HepG2 (cell line): ENCODE measurements around the gene TMEM135. TPM values are rescaled to one million over a fixed set of nuclear protein-coding genes. Genes with fewer than 3 reads are reported as not detected.

ENCODE experiments used
- ATAC-seq: fragments of 200-7000 bp; cut with Tn5 transposase; 3 replicates; pipeline ENCODE4 v1.9.1; 2020; ENCODE audit warnings: mild to moderate bottlenecking, moderate library complexity
- BruUV-seq: library from RNA; stranded (reverse); fragments of 400-500 nt; replicated peaks from 2 replicates; lab custom pipeline; 2021; lab: Mats Ljungman, UMichigan
- CTCF ChIA-PET: fragments of 300-600 bp; formaldehyde crosslinking; extraction: SDS; loops from one replicate; lab custom pipeline; 2021; ENCODE audit warnings: low total read pairs, inconsistent platforms, low intra/inter-chr PET ratio; lab: Yijun Ruan, JAX
- POLR2A ChIA-PET: fragments of 350-600 bp; sonication (Branson Sonifier 250); formaldehyde crosslinking; loops from one replicate; lab custom pipeline; 2020; ENCODE audit warnings: antibody characterized with exemption, inconsistent platforms; lab: Yijun Ruan, JAX
- DNase-seq: peaks from one replicate; pipeline ENCODE4 v3.0.0-alpha.2; 2015; ENCODE audit warnings: low spot score
- FAIRE-seq: peaks from 3 replicates; lab custom pipeline; 2011; peaks lifted over from hg19 to GRCh38; lab: Jason Lieb, UNC
- H2AFZ ChIP-seq: one replicate; pipeline ENCODE4 v1.6.1; 2011; ENCODE audit warnings: low read length, inconsistent platforms
- H3K27ac ChIP-seq: fragments of 300-600 bp; 3 replicates; pipeline ENCODE4 v1.8.0; 2011; ENCODE audit warnings: mixed run types, mild to moderate bottlenecking, mixed read lengths, low read length, inconsistent platforms; ENCODE audit not compliant: insufficient read depth; ENCODE audit errors: extremely low read length
- H3K27me3 ChIP-seq, 2 experiments: fragments of 200-600 bp in 1 of 2; 2 replicates in 1 of 2; 3 replicates in 1 of 2; pipeline versions ENCODE4 v1.6.0 to v1.8.0; 2011; ENCODE audit warnings: low read length in 2 of 2, mild to moderate bottlenecking in 2 of 2, moderate library complexity in 2 of 2, inconsistent platforms in 1 of 2; ENCODE audit not compliant: insufficient read depth in 2 of 2, control insufficient read depth in 1 of 2
- H3K36me3 ChIP-seq, 2 experiments: fragments of 200-600 bp in 1 of 2; replicated peaks in 1 of 2; 2 replicates in 1 of 2; 3 replicates in 1 of 2; pipeline versions ENCODE4 v1.5.1 to v1.8.0; 2011; ENCODE audit warnings: low read length in 2 of 2, inconsistent platforms in 1 of 2; ENCODE audit not compliant: insufficient read depth in 2 of 2, control insufficient read depth in 1 of 2
- H3K4me1 ChIP-seq: 2 replicates; pipeline ENCODE4 v1.5.1; 2012; ENCODE audit warnings: low read length, inconsistent platforms; ENCODE audit not compliant: insufficient read depth
- H3K4me2 ChIP-seq: 2 replicates; pipeline ENCODE4 v1.6.0; 2011; ENCODE audit warnings: low read depth, low read length, inconsistent platforms
- H3K4me3 ChIP-seq, 3 experiments: fragments of 200-600 bp in 1 of 3; sonication (generic), shearing (Covaris generic) in 1 of 3; replicated peaks in 1 of 3; 2 replicates each; pipeline ENCODE4 v1.5.1; 2011 to 2016; ENCODE audit warnings: low read length in 3 of 3, inconsistent platforms in 2 of 3, low read depth in 2 of 3, mild to moderate bottlenecking in 2 of 3, control low read depth in 1 of 3, mixed read lengths in 1 of 3; ENCODE audit not compliant: insufficient read depth in 1 of 3
- H3K79me2 ChIP-seq: one replicate; pipeline ENCODE4 v1.6.1; 2011; ENCODE audit warnings: low read length, inconsistent platforms; ENCODE audit not compliant: insufficient read depth
- H3K9ac ChIP-seq: 2 replicates; pipeline ENCODE4 v1.6.0; 2011; ENCODE audit warnings: mild to moderate bottlenecking, low read depth, low read length, inconsistent platforms; ENCODE audit not compliant: insufficient read depth
- H3K9me3 ChIP-seq: 2 replicates; pipeline ENCODE4 v1.5.1; 2012; ENCODE audit warnings: mild to moderate bottlenecking, low read length
- H4K20me1 ChIP-seq: 2 replicates; pipeline ENCODE4 v1.6.0; 2011; ENCODE audit warnings: inconsistent platforms, mild to moderate bottlenecking, low read length, moderate library complexity; ENCODE audit not compliant: insufficient read depth
- ARNT ChIP-seq: fragments of 450-650 bp; IDR thresholded peaks from 2 replicates; pipeline ENCODE4 v1.6.1; 2017
- IRF2 ChIP-seq: IDR thresholded peaks from 2 replicates; pipeline ENCODE4 v1.6.1; 2018; ENCODE audit warnings: missing genetic modification reagents, missing compliant biosample characterization
- SOX5 ChIP-seq: IDR thresholded peaks from 2 replicates; pipeline ENCODE4 v1.6.1; 2016; ENCODE audit warnings: borderline replicate concordance
- ZC3H4 ChIP-seq: sonication (generic); formaldehyde crosslinking; IDR thresholded peaks from 2 replicates; pipeline ENCODE4 v1.4.0; 2020; ENCODE audit warnings: missing genetic modification reagents, borderline replicate concordance
- ZNF138 ChIP-seq: sonication (generic); formaldehyde crosslinking; IDR thresholded peaks from 2 replicates; pipeline ENCODE4 v1.5.0; 2020; ENCODE audit warnings: mild to moderate bottlenecking, low read depth, missing genetic modification reagents
- ZNF382 ChIP-seq: sonication (generic); formaldehyde crosslinking; IDR thresholded peaks from 2 replicates; pipeline ENCODE4 v1.5.0; 2020; ENCODE audit warnings: missing genetic modification reagents, mild to moderate bottlenecking, borderline replicate concordance
- ZNF775 ChIP-seq: sonication (generic); formaldehyde crosslinking; IDR thresholded peaks from 2 replicates; pipeline ENCODE4 v1.4.0; 2020; ENCODE audit warnings: missing genetic modification reagents, mild to moderate bottlenecking, moderate library complexity, borderline replicate concordance
- ZSCAN29 ChIP-seq: sonication (generic); formaldehyde crosslinking; conservative IDR thresholded peaks from 2 replicates; pipeline ENCODE4 v1.4.0; 2020; ENCODE audit warnings: mild to moderate bottlenecking, missing genetic modification reagents
- WGBS: methylation state at CpG from one replicate; pipeline ENCODE4 v1.1.6; 2017; ENCODE audit warnings: low lambda C conversion rate; 5-methylcytosine and 5-hydroxymethylcytosine counted together
- in situ Hi-C: cut with HindIII; loops from 2 replicates; pipeline ENCODE4 v1.10.0; 2017; ENCODE audit warnings: low pct_unique_long_range_greater_than_20kb; ENCODE audit not compliant: extremely low pct_ligation_motif_present
- intact Hi-C: fragments of 100-400 bp; cut with micrococcal nuclease; formaldehyde crosslinking; loops from one replicate; pipeline ENCODE4 v1.10.0; 2022; ENCODE audit not compliant: unreplicated experiment
- polyA plus RNA-seq, 8 experiments: library from polyadenylated mRNA; depleted of rRNA in 3 of 8; stranded (reverse) in 7 of 8; unstranded in 1 of 8; fragments of >200 nt; fragmentation: Illumina TruSeq in 4 of 8; extraction: Trizol in 4 of 8; gene quantifications; 2 replicates each; pipeline versions ENCODE4 v1.2.1 to v1.2.3, GENCODE V29; 2011 to 2016; ENCODE audit warnings: low read depth in 4 of 8, missing spikeins in 1 of 8, mixed read lengths in 1 of 8; ENCODE audit not compliant: insufficient read depth in 1 of 8
- total RNA-seq, 5 experiments: library from RNA; depleted of rRNA; stranded (reverse); fragments of >200 nt; fragmentation: Illumina TruSeq; extraction: Trizol; gene quantifications; 2 replicates each; pipeline ENCODE4 v1.2.3, GENCODE V29; 2016; ENCODE audit warnings: low read depth in 1 of 5
- TF ChIP-seq, protein P1 (sequence below): sonication (generic); formaldehyde crosslinking; IDR thresholded peaks from 2 replicates; pipeline ENCODE4 v1.5.1; 2020; ENCODE audit warnings: mild to moderate bottlenecking, missing genetic modification reagents, borderline replicate concordance
- TF ChIP-seq, protein P2 (sequence below): sonication (generic); formaldehyde crosslinking; IDR thresholded peaks from 2 replicates; pipeline ENCODE4 v1.4.0; 2020; ENCODE audit warnings: missing genetic modification reagents
- TF ChIP-seq, protein P3 (sequence below): sonication (generic); formaldehyde crosslinking; IDR thresholded peaks from 2 replicates; pipeline ENCODE4 v1.5.0; 2020; ENCODE audit warnings: missing genetic modification reagents, mild to moderate bottlenecking, borderline replicate concordance
- TF ChIP-seq, protein P4 (sequence below): sonication (generic); formaldehyde crosslinking; IDR thresholded peaks from 2 replicates; pipeline ENCODE4 v1.5.1; 2020; ENCODE audit warnings: mild to moderate bottlenecking, missing genetic modification reagents, borderline replicate concordance

TMEM135 gene
- total and polyA plus RNA-seq, 2 of the 13 experiments (the other 11 are each of a cell fraction or from before 2014, with no cell fraction given) = 36.6 to 88.9 TPM

DNA sequence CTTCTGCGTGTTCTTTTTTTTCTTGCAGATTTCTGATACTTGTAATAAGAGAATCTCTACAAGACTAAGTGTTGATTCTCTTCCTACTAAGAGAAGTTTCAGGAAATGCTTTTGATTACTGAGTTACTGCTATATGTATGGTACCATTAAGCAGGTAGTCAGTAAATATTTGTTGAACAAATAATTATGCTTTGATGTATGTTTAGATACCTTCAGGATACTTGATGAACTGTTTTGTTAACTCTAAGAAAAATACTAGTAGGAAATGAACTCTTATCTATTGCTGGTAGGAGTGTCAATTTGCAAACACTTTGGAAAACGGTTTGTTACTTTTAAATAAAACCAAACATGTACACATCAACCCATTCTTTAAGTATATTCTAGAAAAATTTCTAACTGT, 90.6 kb downstream of the TMEM135 start:
- FAIRE-seq (peak; percentile 4), DNase-seq (peak; percentile 59), ATAC-seq (peak; percentile 80)
- intact Hi-C loops = no loop called here
- Histone ChIP-seq H3K4me3 (no peak overlapping the region), H3K9ac (no peak overlapping the region), H2AFZ (no peak overlapping the region), H3K27ac (no peak overlapping the region), H4K20me1 (peaks cover 72% of the 10 kb centered on the region), H3K4me2 (peak overlapping the region; percentile 49), H3K9me3 (no peaks in the 10 kb centered on the region), H3K4me1 (peaks cover 26% of the 10 kb centered on the region), H3K79me2 (peaks cover 33% of the 10 kb centered on the region), H3K27me3 (no peaks in the 10 kb centered on the region), H3K36me3 (no peaks in the 10 kb centered on the region; a peak in 1 of 5 replicates)
- no TSS peak for BruUV-seq
- ChIA-PET CTCF (no interaction called here), POLR2A (no interaction called here)
- 25% methylated on average over 2 of the region's 2 CpGs for WGBS
- in situ Hi-C loops = no loop called here
- TF ChIP-seq ZC3H4 (CRISPR knock-in tag) (no peak), ZNF382 (CRISPR knock-in tag) (no peak), ZSCAN29 (CRISPR knock-in tag) (no peak), ARNT (no peak), IRF2 (no peak), ZNF138 (CRISPR knock-in tag) (no peak), SOX5 (CRISPR knock-in tag) (peak; percentile 77; the same call in 1 of the 2 replicates), ZNF775 (CRISPR knock-in tag) (no peak)
- TF ChIP-seq, protein P1, sequence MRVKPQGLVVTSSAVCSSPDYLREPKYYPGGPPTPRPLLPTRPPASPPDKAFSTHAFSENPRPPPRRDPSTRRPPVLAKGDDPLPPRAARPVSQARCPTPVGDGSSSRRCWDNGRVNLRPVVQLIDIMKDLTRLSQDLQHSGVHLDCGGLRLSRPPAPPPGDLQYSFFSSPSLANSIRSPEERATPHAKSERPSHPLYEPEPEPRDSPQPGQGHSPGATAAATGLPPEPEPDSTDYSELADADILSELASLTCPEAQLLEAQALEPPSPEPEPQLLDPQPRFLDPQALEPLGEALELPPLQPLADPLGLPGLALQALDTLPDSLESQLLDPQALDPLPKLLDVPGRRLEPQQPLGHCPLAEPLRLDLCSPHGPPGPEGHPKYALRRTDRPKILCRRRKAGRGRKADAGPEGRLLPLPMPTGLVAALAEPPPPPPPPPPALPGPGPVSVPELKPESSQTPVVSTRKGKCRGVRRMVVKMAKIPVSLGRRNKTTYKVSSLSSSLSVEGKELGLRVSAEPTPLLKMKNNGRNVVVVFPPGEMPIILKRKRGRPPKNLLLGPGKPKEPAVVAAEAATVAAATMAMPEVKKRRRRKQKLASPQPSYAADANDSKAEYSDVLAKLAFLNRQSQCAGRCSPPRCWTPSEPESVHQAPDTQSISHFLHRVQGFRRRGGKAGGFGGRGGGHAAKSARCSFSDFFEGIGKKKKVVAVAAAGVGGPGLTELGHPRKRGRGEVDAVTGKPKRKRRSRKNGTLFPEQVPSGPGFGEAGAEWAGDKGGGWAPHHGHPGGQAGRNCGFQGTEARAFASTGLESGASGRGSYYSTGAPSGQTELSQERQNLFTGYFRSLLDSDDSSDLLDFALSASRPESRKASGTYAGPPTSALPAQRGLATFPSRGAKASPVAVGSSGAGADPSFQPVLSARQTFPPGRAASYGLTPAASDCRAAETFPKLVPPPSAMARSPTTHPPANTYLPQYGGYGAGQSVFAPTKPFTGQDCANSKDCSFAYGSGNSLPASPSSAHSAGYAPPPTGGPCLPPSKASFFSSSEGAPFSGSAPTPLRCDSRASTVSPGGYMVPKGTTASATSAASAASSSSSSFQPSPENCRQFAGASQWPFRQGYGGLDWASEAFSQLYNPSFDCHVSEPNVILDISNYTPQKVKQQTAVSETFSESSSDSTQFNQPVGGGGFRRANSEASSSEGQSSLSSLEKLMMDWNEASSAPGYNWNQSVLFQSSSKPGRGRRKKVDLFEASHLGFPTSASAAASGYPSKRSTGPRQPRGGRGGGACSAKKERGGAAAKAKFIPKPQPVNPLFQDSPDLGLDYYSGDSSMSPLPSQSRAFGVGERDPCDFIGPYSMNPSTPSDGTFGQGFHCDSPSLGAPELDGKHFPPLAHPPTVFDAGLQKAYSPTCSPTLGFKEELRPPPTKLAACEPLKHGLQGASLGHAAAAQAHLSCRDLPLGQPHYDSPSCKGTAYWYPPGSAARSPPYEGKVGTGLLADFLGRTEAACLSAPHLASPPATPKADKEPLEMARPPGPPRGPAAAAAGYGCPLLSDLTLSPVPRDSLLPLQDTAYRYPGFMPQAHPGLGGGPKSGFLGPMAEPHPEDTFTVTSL = peak; percentile 78; the same call in 1 of the 2 replicates
- TF ChIP-seq, protein P2, sequence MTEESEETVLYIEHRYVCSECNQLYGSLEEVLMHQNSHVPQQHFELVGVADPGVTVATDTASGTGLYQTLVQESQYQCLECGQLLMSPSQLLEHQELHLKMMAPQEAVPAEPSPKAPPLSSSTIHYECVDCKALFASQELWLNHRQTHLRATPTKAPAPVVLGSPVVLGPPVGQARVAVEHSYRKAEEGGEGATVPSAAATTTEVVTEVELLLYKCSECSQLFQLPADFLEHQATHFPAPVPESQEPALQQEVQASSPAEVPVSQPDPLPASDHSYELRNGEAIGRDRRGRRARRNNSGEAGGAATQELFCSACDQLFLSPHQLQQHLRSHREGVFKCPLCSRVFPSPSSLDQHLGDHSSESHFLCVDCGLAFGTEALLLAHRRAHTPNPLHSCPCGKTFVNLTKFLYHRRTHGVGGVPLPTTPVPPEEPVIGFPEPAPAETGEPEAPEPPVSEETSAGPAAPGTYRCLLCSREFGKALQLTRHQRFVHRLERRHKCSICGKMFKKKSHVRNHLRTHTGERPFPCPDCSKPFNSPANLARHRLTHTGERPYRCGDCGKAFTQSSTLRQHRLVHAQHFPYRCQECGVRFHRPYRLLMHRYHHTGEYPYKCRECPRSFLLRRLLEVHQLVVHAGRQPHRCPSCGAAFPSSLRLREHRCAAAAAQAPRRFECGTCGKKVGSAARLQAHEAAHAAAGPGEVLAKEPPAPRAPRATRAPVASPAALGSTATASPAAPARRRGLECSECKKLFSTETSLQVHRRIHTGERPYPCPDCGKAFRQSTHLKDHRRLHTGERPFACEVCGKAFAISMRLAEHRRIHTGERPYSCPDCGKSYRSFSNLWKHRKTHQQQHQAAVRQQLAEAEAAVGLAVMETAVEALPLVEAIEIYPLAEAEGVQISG (CRISPR knock-in tag) = no peak
- TF ChIP-seq, protein P3, sequence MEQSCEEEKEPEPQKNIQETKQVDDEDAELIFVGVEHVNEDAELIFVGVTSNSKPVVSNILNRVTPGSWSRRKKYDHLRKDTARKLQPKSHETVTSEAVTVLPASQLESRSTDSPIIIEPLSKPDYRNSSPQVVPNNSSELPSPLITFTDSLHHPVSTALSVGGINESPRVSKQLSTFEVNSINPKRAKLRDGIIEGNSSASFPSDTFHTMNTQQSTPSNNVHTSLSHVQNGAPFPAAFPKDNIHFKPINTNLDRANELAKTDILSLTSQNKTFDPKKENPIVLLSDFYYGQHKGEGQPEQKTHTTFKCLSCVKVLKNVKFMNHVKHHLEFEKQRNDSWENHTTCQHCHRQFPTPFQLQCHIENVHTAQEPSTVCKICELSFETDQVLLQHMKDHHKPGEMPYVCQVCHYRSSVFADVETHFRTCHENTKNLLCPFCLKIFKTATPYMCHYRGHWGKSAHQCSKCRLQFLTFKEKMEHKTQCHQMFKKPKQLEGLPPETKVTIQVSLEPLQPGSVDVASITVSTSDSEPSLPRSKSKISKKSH = no peak
- TF ChIP-seq, protein P4, sequence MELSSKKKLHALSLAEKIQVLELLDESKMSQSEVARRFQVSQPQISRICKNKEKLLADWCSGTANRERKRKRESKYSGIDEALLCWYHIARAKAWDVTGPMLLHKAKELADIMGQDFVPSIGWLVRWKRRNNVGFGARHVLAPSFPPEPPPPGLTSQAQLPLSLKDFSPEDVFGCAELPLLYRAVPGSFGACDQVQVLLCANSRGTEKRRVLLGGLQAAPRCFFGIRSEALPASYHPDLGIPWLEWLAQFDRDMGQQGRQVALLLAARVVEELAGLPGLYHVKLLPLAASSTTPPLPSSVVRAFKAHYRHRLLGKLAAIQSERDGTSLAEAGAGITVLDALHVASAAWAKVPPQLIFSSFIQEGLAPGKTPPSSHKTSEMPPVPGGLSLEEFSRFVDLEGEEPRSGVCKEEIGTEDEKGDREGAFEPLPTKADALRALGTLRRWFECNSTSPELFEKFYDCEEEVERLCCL (CRISPR knock-in tag) = no peak
